HG03139 (cell line): ENCODE results near the gene CREB3L1.
A peak's percentile ranks its signal among the peaks of the same experiment; 100 is the strongest.

Experiments
- ATAC-seq: cut with Tn5 transposase; IDR thresholded peaks from one replicate; pipeline ENCODE4 v1.9.1; 2021; ENCODE audit not compliant: unreplicated experiment

Gene CREB3L1

GRCh38 chr11:46277622-46278386 lies at the start of gene CREB3L1:
Gene CREB3L1, plus strand, starts transcription at chr11:46277662. Its CDS starts 450 bp downstream, at chr11:46278112.
- no peak for ATAC-seq

GRCh38 chr11:46229230-46229629 lies 48.2 kb upstream of the CREB3L1 start:
- no peak for ATAC-seq

DNA sequence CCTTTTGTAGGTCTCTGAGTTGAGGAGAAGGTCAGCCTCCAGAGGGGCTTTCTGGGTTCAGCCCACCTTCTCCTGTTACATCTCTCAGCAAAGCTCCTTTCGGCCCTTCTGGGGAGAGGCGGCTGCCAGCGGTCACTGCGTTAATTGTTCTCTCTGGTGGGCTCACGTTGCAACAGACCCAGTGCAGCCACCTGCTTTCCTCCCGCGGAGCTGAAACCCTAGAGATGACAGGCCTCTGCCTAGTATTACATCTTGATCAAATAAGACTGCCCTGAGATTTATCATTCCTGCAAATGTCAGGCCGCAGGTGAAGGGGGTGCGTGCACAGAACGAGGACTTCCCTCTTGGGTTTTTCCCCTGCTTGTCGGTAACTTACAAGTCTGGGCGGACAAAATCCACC lies 43.2 kb upstream of the CREB3L1 start:
- no peak for ATAC-seq

DNA sequence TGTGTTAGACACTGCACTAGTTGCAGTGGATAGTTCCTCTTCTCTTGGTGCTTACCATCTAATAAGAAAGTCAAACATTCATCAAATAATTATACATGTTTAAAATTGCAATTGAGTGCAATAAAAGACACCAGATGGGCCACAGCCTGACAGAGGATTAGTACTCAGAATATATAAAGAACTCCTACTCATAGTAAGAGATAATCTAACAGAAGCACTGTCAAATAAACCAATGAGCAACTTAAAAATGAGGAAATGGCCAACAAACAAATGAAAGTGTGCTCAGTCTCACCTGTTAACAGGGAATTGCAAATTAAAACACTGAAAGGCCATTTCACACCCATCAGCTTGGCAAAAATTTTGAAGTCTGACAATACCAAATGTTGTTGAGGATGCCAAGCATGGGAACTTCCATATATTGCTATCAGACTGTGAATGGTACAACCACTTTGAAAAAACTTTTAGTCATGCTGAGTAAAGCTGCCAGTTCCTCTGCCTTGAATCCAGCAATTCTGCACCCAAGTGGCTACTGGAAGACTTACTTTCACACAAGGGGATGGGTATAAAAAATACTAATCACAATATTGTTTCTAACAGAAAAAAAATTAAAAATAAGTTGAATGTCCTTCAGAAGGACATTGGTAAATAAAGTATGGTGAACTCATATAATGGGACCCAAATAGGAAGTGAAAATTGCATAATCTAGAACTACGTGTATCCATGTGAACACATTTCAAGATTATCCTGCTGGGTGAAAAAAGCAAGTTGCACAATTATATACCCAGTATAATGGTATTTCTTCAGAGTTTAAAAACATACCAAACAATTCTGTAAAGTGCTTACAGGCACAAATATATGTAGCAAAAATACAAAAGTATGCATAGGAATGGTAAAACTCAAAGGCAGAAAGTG lies 41.4 kb upstream of the CREB3L1 start:
- no peak for ATAC-seq

- no peak for ATAC-seq
These were observed 40.6 kb upstream of the CREB3L1 start for GRCh38 chr11:46236918-46237247.

GRCh38 chr11:46237248-46238077 lies 40.0 kb upstream of the CREB3L1 start:
- no peak for ATAC-seq

- ATAC-seq: no peak
These were observed 39.1 kb upstream of the CREB3L1 start for GRCh38 chr11:46238078-46238966.

DNA sequence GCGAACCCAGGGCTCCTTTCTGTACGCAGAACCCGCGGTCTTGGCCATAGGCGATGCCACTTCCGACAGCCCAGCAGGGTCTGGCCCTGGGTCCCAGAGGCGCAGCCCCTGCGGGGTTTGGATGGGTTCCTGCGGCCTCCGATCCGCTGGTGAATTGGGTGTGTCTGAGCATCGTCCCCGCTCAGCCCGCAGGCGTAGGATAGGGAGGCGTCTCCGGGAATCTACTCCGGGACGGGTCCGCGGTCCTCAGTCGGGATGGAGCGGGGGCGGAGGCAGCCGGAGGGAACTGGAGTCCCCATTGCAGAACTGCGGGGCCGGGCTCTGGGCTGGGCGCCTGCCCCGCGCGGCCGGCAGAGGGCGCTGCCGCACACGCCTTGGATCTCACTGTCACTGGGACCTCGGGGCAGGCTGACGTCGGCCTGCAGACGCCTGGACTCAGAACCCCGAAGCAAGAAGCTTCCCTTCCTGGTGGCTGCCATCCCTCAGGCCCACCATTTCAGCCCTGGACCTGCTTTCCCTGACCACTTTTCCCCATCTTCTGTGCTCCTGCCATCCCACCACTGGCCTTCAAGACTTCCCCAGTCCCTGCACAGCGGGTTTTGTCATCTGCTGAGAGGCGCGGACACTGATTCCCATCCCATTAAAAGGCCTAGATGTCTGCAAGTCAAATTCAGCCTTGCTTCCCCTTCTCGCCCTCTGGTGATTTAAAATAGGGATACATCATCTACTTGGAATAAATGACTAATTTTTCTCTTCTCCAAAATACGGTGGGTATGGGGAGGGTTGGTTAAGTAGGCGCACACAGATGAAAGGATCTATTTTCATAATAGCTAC lies 38.3 kb upstream of the CREB3L1 start:
- ATAC-seq: peak; percentile 56

DNA sequence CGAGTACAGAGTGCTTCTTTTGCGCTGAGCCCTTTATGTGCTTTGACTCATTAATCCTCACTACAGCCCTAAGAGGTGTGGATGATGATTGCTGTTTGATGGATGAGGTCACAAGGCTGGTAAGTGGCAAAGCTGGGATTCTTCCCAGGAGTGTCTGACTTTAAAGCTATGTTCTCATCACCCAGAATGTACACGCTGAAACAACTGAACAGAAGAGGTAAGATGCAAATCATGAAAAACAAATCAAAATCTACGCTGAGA lies 37.7 kb upstream of the CREB3L1 start:
- no peak for ATAC-seq

DNA sequence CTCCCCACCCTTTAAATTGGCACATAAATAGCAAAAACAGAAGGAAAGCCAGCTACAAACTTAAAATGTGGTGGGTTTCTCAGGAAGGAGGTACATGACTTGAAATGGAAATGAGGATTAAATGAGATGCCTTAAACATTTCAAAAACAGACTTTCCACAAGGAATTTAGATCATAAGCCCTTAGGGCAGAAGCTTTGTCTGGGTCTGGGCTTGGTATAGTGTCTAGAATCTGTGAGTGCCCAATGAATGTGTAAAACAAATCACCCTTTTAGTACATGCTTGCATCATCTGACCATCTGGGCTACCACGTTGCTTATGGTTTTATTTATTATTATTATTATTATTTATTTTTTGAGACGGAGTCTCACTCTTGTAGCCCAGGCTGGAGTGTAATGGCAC lies 37.1 kb upstream of the CREB3L1 start:
- ATAC-seq: no peak

DNA sequence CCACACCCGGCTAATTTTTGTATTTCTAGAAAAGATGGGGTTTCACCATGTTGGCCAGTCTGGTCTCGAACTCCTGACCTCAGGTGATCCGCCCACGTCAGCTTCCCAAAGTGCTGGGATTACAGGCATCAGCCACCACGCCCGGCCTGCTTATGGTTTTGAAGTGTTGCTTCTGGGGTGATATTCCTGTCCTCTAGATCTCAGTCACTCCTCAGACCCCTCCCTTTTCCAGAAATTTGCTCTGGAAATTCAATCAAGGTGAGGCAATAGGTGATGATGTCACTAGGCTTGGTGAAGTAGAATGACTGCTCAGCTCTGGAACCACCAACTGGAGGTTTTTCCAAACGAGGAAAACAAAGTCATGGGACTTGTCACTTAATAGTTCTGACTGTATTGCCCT lies 36.6 kb upstream of the CREB3L1 start:
- no peak for ATAC-seq

DNA sequence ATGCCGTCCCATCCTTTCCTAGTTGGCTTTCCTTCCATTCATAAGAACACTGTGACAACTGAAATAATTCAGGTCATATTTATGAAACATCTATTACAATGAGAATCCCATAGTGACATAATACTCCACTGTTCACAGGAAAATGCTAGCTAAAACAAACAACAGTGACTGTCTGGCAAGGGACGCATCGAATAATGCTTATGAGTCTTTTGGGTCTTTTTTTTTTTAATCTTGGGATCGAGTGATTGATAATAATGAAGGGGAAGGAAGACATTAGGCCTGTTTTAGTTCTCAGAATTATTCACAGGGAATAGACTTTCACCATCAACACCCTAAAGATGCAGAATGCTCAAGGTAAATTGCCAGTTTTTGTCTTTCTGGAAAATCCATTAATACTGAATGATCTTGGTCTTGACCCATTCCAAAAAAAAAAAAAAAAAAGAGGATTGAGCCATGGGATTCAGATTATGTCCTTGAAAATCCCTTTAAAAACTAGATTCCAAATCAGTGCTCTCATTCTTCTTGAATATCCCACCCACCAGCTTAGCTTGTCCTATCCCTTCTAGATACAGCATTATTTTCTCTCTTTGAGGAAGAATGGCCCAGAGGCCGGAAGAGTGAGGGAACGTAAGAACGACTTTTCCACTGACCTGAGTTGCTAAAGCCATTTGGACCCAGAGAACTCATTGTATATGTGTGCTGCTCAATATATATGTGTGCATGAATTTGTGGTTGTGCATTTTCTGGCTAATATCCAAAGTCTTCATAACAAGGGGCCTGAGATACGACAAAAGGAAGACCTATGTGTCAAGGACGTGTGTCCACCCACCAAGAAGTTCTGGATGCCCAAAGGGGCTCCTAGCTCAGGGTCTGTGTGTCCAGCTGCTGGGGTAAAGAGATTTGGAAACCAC lies 35.2 kb upstream of the CREB3L1 start:
- ATAC-seq: no peak

GRCh38 chr11:46242952-46243795 lies 34.3 kb upstream of the CREB3L1 start:
- peak; percentile 64 for ATAC-seq

- ATAC-seq: no peak
These were observed 33.7 kb upstream of the CREB3L1 start for GRCh38 chr11:46243796-46244109.

DNA sequence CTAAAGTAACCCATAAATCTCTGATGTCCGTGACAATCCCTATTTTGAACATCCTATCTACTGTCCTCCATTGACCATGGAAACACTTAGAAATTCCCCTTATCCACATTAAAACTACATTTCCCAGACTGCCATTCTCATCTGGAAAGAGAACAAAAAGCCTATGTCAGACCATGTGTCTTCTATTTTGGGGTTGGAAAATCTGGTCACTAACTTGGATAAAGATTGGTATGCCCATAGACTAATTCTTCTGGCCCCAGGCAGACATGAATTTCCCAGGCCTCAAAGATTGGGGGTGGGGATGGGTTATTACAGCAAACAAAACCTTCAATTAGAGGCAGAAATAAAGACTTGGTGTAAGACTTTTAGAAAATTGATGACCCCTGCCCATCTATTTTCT lies 30.9 kb upstream of the CREB3L1 start:
- no peak for ATAC-seq

DNA sequence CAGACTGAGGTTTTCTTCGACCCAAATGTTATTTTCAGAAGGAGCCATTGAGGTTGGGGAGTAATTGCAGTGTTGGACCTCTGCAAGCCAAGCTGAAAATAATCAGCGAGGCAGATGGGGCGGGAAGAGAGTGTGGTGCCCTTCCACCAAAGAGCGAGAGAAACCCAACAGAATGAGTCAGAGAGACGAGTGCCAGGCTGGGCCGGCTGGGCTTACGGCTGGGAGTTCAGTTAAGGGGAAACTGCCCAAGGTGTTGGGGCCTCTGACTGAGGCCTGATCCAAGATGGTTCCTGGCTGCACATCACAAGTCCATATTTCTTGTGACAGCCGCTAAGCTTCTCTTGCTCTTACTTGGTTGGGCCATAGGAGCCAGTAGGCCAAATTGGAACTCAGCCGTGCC lies 30.4 kb upstream of the CREB3L1 start:
- ATAC-seq: no peak

DNA sequence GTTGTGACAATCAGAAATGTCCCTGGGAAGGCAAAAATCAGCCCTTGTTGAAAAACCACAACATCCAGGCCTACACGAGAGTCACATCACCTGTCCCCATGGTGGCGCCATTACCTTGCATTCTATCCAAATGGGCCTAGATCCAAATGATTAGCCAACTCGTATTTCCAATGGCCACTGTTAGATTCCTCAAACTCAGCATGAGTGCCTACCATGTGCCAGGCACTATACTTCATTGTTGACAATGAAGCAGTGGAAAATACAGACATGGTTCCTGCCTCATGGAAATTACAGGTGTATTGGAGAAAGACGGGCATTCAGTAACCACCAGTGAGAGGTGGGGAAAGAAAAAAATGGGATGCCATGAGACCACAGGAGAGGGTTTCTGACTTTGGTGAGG lies 29.8 kb upstream of the CREB3L1 start:
- no peak for ATAC-seq
